ENCODE results near the gene MMP24.

MMP24 gene

GRCh38 chr20:35277127-35277526 is 50.6 kb downstream of the MMP24 start:
- in situ Hi-C loops (cut with MboI; ENCODE audit: low sequenced_read_pairs), result no loop called here

- in situ Hi-C loops (cut with MboI; ENCODE audit: low sequenced_read_pairs), result no loop called here
Measured at GRCh38 chr20:35277531-35278395, 51.3 kb downstream of the MMP24 start, which contains the start of gene MMP24OS. MMP24OS (minus strand) TSS chr20:35278122; CDS start chr20:35277929, 193 bp downstream.

- in situ Hi-C loops (cut with MboI; ENCODE audit: low sequenced_read_pairs), result no loop called here
Measured at GRCh38 chr20:35279040-35279439, 52.5 kb downstream of the MMP24 start.

DNA sequence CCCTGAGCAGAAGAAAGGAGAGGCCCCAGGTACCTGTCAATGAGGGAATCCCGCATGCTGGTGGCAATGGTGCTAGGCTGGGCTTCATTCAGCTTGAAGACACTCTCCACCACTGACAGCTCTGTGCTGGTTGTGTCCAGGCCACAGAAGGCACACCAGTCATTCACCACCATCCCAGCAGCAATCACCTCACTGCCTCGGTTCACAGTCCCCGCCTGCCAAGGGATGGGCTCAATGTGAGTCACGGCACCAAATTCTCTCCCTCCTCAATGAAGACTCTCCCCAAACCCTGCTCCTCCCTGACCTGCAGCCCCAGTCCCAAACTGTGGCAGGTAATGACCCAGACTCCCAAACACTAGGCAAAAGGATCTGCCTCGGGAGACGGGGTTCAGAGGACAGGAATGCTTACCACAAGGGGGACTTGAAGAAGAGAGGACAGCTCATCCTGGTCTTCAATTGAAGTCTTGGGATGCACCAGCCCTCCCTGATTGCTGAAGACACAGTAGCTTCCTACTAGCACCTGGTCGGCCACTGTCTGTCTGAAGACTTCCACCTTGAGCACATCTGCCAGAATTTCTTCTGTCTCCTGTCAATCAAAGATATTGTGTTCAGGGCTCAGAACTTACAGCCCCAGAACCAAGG is 53.2 kb downstream of the MMP24 start:
- in situ Hi-C loops (cut with MboI; ENCODE audit: low sequenced_read_pairs), result no loop called here

DNA sequence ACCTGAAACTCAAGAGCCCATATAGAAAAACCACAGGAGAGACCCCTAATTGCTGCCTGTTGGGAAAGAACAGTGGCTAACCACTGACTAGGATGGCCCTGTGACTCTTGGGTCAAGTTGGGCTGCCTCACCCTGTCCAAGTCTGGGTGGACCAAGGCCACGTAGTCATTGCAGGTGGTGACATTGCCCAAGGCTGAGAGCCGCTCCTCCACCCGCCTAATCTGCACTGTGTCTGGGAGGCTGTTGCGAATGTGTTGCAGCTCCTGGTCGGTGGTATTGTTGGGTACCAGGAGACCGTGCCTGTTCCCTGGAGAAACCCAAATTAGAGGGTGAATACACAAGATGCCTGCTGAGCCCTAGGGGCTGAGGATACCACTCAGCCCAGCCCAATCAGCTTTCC is 54.0 kb downstream of the MMP24 start:
- in situ Hi-C loops (cut with MboI; ENCODE audit: low sequenced_read_pairs), result no loop called here

DNA sequence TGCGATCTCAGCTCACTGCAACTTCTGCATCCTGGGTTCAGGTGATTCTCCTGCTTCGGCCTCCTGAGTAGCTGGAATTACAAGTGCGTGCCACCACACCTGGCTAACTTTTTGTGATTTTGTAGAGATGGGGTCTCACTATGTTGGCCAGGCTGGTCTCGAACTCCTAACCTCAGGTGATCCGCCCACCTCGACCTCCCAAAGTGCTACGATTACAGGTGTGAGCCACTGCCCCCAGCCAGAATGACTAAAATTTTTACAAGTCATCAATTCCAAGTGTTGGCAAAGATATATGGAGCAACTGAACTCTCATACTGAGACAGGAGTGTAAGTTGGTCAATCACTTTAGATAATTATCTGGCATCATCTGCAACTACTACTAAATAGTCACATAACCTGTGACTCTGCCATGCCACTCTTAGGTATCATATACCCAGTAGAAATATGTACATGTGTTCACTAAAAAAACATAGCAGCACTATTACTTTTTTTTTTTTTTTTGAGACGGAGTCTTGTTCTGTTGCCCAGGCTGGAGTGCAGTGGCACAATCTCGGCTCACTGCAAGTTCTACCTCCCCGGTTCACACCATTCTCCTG is 55.1 kb downstream of the MMP24 start:
- in situ Hi-C loops (cut with MboI; ENCODE audit: low sequenced_read_pairs), result no loop called here

DNA sequence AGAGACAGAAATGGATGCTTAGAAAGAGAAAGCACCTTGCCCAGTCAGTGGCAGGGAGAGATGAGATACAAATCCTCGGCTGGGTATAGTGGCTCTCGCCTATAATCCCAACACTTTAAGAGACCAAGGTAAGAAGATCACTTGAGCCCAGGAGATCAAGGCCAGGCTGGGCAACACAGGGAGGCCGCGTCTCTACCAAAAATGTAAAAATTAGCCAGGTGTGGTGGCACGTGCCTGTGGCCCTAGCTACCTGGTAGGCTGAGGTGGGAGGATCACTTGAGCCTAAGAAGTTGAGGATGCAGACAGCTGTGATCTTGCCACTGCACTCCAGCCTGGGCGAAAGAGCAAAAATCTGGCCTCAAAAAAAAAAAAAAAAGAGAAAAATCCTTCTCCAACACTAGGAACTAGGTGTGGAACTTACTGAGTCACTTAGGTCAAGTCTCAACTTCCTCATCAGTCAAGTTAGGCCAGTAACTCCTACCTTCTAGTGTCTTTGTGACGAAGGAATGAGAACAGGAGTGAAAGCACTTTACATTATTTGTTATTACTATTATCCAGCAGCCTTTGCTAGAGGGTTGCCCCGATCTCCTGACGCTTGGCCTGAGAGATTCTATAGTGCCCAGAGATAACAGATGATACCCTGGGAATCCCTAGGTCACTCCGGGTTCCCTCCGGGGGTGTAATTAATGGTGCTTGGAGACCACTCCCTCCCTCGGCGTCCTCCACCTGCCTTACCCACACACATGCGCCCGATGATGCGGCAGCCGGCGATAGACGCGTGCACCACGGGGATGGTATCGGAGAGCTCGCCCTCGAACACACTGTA is 57.2 kb downstream of the MMP24 start:
- in situ Hi-C loops (cut with MboI; ENCODE audit: low sequenced_read_pairs), result no loop called here

GRCh38 chr20:35284267-35284991 is 57.9 kb downstream of the MMP24 start, which contains the start of gene EIF6:
EIF6 (minus strand) TSS chr20:35284772; CDS start chr20:35284487, 285 bp downstream.
- in situ Hi-C loops (cut with MboI; ENCODE audit: low sequenced_read_pairs), result no loop called here

DNA sequence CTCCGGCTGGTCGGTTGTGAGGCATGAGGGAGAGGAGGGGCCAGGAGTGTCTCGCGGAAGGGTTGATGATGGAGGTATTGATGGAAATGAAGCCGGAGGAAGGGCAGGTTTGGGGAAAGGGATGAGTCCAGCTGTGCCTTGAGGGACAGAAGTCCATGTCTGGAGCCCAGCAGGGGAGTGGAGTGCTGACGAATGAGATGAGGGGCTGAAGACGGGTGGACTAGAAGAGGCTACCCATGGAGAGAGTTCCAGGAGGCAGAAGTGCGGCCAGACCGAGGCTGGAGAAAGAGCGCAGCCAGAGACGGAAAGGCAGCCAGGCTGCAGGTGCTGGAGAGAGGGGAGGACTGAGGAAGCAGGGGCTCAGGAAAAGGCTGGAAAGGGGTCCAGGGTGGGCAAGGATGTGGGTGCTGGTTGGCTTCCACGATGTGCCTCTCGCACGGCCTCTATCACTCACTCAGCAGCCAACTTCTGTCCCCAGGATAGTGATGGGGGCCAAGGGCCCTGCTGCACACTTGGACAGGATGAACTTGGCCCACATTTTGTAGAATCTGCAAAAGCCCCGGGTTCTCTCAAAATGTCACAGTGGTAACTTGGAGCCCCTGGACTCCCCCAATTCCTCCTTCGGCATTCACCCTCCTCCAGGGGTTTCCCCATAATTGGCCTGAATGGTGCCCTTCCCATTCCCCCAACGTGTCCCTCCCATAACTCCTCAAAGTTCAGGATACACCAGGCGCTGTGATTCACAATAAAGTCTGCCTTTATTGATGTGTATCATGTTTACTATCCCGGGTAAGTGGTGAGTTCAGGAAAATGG is 58.7 kb downstream of the MMP24 start:
- in situ Hi-C loops (cut with MboI; ENCODE audit: low sequenced_read_pairs), result no loop called here

DNA sequence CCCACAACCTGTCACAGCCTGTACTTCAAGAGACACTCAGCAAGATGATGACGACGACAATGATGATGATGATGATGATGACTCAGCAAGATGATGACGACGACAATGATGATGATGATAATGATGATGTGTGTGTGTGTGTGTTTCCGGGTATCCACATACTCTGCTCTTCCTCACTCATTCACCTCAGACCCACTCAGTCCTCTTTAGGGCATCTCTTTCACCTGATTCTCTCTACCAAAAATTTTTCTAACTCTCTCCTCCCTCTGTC is 59.3 kb downstream of the MMP24 start:
- in situ Hi-C loops (cut with MboI; ENCODE audit: low sequenced_read_pairs), result no loop called here

DNA sequence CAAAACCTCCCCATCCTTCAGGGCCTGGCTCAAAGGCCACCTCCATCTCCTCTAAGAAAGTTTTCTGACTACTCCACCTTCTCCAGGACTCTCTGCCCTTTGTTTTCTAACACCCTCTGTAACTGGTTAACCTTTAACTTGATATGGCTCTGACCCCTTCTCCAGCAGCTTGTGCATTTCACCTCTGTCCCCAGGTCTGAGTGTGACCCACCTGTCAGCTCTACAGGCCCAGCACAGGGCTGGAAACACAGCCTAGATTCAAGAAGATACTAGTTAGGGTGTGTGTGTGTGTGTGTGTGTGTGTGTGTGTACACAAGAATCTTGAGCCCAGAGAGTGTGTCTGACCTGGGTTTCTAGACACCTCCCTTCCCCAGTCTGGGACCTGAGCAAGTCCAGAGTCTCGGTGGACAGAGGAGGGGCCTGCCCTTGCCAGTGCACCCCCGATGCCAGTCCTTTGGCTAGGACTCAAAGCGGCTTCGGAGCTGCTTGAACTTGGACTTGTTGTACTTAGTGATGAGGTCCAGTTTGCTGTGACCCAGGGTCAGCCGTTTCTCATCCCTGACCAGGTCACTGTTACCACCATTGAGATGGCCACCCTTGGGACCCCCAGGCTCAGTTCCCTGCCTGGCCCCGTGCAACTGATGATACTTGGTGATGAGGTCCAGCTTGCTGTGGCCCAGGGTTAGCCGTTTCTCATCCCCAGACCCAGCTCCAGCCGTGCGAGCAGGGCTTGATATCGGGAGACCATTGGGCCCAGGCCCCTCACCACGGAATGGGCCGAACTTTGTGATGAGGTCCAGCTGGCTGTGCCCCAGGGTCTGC is 59.8 kb downstream of the MMP24 start:
- in situ Hi-C loops (cut with MboI; ENCODE audit: low sequenced_read_pairs), result no loop called here

DNA sequence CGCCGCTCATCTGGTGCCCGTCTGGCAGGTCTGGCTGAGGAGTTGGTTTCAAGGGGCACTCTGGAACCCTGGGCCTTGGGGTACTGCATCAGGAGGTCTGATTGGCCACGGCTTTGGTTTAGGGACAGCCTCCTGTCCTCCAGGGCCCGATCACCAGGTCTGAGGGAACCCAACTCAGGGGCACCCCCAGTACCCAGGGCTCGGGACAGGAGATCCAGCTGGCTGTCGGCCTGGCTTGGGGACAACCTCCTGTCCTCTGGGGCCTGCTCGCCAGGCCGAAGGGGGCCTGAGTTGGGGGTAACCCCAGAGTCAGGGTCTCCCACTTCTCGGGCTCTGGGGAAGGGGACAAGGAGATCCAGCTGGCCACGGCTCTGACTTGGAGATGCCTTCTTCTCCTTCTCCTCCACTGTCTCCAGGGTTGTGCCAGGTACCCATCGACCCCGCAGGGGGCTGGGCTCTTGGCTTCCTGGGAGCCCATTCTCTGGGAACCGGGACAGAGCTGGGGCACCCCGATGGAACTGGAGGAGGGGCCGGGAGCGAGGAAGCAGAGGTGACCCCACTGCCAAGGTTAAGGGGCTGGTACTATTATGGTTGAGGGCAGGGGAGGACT is 60.5 kb downstream of the MMP24 start:
- in situ Hi-C loops (cut with MboI; ENCODE audit: low sequenced_read_pairs), result no loop called here

- in situ Hi-C loops (cut with MboI; ENCODE audit: low sequenced_read_pairs), result no loop called here
Measured at GRCh38 chr20:35287509-35288324, 61.2 kb downstream of the MMP24 start.

GRCh38 chr20:35288325-35289060 is 62.0 kb downstream of the MMP24 start:
- in situ Hi-C loops (cut with MboI; ENCODE audit: low sequenced_read_pairs), result no loop called here

GRCh38 chr20:35290186-35290886 is 63.8 kb downstream of the MMP24 start:
- in situ Hi-C loops (cut with MboI; ENCODE audit: low sequenced_read_pairs), result no loop called here

DNA sequence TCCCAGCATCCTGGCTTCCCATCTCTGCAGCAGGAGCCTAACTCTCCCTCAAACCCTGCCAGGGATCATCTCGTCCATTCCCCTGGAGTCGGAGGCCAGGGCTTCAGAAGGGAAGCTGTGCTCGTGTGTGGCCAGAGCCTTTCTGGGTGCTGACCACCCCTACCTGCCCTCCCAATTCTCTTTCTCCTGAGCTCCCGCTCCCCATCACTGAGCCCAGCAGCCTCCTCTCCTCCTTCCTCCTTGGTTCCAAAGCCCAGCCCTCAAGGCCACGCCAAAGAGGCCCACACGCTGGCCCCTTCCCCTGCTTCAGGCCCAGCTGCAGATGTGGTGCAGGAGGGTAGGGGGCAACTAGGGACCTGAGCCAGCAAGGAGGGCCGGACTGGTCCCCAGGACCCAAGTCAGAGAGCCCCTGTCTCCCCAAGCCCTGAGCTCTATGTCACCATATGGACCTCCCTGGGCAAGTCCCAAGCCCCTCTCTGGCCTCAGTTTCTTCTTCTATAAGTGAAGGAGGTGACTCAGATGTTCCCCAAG is 64.5 kb downstream of the MMP24 start:
- in situ Hi-C loops (cut with MboI; ENCODE audit: low sequenced_read_pairs), result no loop called here
